Peyer's patch (tissue), 4 donors: Measurements from ENCODE around the gene ARHGAP15. TPM values are rescaled to one million over a fixed set of nuclear protein-coding genes. Genes with fewer than 3 reads are reported as not detected.

Experiments
- DNase-seq, 3 donors: peaks; one replicate each; pipeline ENCODE4 v3.0.0-alpha.2; 2017 to 2019
- H3K27ac ChIP-seq, 4 donors: fragments of 200-600 bp; sonication (generic); one replicate each; pipeline ENCODE4 v1.5.1; 2016 to 2019
- H3K27me3 ChIP-seq, 2 donors: fragments of 200-600 bp; sonication (generic); one replicate each; pipeline ENCODE4 v1.5.1; 2019
- H3K36me3 ChIP-seq, 3 donors: fragments of 200-600 bp; sonication (generic); one replicate each; pipeline ENCODE4 v1.5.1; 2016 to 2019
- H3K4me1 ChIP-seq, 4 donors: fragments of 200-600 bp; sonication (generic); one replicate each; pipeline ENCODE4 v1.5.1; 2016 to 2019
- H3K4me3 ChIP-seq, 4 donors: fragments of 200-600 bp; sonication (generic); 1 replicate in 3 of 4; 2 replicates in 1 of 4; pipeline ENCODE4 v1.5.1; 2016 to 2019; ENCODE audit warnings: mild to moderate bottlenecking in 1 of 4
- H3K9me3 ChIP-seq, 4 donors: fragments of 200-600 bp; sonication (generic); one replicate each; pipeline ENCODE4 v1.5.1; 2016 to 2019; ENCODE audit warnings: mild to moderate bottlenecking in 1 of 4
- POLR2A ChIP-seq, 2 donors: fragments of 450-650 bp; IDR thresholded peaks; one replicate each; pipeline ENCODE4 v1.5.1; 2017; ENCODE audit warnings: antibody characterized with exemption in 2 of 2, mild to moderate bottlenecking in 2 of 2, moderate library complexity in 2 of 2
- total RNA-seq, 4 donors: library from RNA; depleted of rRNA; stranded (reverse); fragments of >200 nt; gene quantifications; one replicate each; pipeline ENCODE4 v1.1.0, GENCODE V29; 2016
- TF ChIP-seq, protein P1 (sequence below), 6 experiments: fragments of 450-650 bp in 4 of 6; fragments of 200-600 bp in 2 of 6; sonication (generic) in 1 of 6; IDR thresholded peaks; one replicate each; pipeline ENCODE4 v1.5.1; 2017 to 2019; ENCODE audit warnings: antibody characterized with exemption in 6 of 6, mild to moderate bottlenecking in 3 of 6, moderate library complexity in 1 of 6

ARHGAP15 gene
- total RNA-seq, 4 donors from 2014 or later = 6.7 to 203 (median 12.5) TPM

DNA sequence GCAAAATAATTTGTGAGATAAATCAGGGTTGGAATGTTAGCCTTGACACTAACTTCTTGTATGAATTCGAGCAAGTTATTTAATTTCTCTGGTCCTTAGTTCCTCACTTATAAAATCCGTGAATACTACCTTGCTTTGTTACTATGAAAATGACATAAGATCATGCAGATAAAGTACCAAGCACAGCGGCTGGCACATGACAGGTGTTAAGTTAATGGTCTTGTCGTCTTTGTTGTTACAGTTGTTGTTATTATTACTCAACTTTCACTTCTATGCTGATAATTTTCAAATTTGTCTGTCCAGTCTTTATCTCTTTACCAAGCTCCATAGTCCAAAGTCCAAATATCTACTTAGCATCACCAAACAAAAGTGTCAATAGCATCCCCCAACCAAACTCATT lies 482.1 kb downstream of the ARHGAP15 start:
- H3K4me1 ChIP-seq = no peaks in the 10 kb centered on the region

DNA sequence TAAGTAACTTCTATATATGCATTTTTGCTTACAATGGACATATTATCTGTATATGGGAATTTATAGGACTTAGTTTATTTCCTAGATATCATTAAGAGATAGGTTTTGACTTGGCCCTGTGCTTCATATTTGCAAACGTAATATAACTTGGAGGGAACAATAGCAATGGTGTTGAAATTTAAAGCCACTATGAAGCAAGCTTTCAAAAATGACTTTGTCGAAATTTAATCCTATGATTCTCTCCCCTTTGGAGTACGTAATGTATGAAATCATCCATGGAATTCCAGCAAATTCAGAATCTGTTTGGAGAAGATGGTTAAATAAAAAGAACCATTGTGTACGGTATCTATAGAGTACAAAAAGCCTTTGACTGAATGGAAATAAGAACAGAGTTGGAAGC lies 486.3 kb downstream of the ARHGAP15 start:
- Histone ChIP-seq H3K27me3 (no peaks in the 10 kb centered on the region), H3K4me3 (no peak overlapping the region), H3K27ac (no peak overlapping the region), H3K4me1 (no peaks in the 10 kb centered on the region), H3K36me3 (no peaks in the 10 kb centered on the region), H3K9me3 (no peaks in the 10 kb centered on the region)
- DNase-seq = no peak
- TF ChIP-seq POLR2A (IDR thresholded peaks at IDR 0.05) = no peak
- TF ChIP-seq, protein P1, sequence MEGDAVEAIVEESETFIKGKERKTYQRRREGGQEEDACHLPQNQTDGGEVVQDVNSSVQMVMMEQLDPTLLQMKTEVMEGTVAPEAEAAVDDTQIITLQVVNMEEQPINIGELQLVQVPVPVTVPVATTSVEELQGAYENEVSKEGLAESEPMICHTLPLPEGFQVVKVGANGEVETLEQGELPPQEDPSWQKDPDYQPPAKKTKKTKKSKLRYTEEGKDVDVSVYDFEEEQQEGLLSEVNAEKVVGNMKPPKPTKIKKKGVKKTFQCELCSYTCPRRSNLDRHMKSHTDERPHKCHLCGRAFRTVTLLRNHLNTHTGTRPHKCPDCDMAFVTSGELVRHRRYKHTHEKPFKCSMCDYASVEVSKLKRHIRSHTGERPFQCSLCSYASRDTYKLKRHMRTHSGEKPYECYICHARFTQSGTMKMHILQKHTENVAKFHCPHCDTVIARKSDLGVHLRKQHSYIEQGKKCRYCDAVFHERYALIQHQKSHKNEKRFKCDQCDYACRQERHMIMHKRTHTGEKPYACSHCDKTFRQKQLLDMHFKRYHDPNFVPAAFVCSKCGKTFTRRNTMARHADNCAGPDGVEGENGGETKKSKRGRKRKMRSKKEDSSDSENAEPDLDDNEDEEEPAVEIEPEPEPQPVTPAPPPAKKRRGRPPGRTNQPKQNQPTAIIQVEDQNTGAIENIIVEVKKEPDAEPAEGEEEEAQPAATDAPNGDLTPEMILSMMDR (IDR thresholded peaks at IDR 0.05) = no peak

More for the DNA sequence above, 482.1 kb downstream of the ARHGAP15 start:
- no peaks in the 10 kb centered on the region for H3K9me3 ChIP-seq
- no peak for DNase-seq
- no peak overlapping the region for H3K4me3 ChIP-seq
- TF ChIP-seq, protein P1 (IDR thresholded peaks at IDR 0.05) = no peak
- TF ChIP-seq POLR2A (IDR thresholded peaks at IDR 0.05) = no peak
- no peaks in the 10 kb centered on the region for H3K27me3 ChIP-seq
- H3K36me3 ChIP-seq = no peaks in the 10 kb centered on the region
- no peak overlapping the region for H3K27ac ChIP-seq

DNA sequence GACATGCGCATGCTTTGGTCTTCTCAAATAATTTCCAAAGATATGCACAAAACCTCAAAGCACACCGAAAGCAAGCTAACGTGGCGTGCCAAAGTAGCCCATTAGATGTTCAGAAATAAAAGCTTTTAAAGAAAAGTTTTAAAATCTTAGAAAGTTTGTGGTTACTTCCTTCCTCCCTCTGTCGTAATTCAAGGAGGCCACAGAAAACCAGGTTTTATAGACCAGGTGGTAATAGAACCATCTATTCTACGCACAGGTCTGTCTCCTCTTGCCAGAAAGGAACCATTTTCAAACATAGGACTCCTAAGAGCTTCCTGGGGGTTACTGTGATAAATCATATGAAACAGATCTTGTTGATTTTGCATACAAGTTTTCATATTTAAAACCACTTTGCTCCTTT lies 487.2 kb downstream of the ARHGAP15 start:
- DNase-seq = no peak
- no peaks in the 10 kb centered on the region for H3K36me3 ChIP-seq
- H3K4me1 ChIP-seq = no peaks in the 10 kb centered on the region
- H3K27ac ChIP-seq = no peak overlapping the region
- no peaks in the 10 kb centered on the region for H3K9me3 ChIP-seq
- TF ChIP-seq, protein P1 (IDR thresholded peaks at IDR 0.05) = no peak
- no peaks in the 10 kb centered on the region for H3K27me3 ChIP-seq
- no peak overlapping the region for H3K4me3 ChIP-seq

GRCh38 chr2:143617803-143618415 lies 488.7 kb downstream of the ARHGAP15 start:
- Histone ChIP-seq H3K9me3 (no peaks in the 10 kb centered on the region), H3K36me3 (no peaks in the 10 kb centered on the region), H3K27me3 (no peaks in the 10 kb centered on the region), H3K27ac (no peak overlapping the region), H3K4me3 (no peak overlapping the region), H3K4me1 (no peaks in the 10 kb centered on the region)
- TF ChIP-seq, protein P1 (IDR thresholded peaks at IDR 0.05) = no peak
- no peak for TF ChIP-seq POLR2A (IDR thresholded peaks at IDR 0.05)
- no peak for DNase-seq

- Histone ChIP-seq H3K4me3 (no peak overlapping the region), H3K27me3 (no peaks in the 10 kb centered on the region), H3K4me1 (no peaks in the 10 kb centered on the region), H3K27ac (peak overlapping the region in 1 of 4 donors; percentile 0), H3K36me3 (no peaks in the 10 kb centered on the region), H3K9me3 (no peaks in the 10 kb centered on the region)
- no peak for DNase-seq
- TF ChIP-seq, protein P1 (IDR thresholded peaks at IDR 0.05) = no peak
These were observed 492.9 kb downstream of the ARHGAP15 start for GRCh38 chr2:143622106-143622505.
